ENCODE measurements around the gene NBL1.

The NBL1 gene

GRCh38 chr1:19695772-19696171 lies 51.7 kb downstream of the NBL1 start:
- no peak for DNase-seq (ENCODE audit: low read depth)
- TF ChIP-seq MYC (IDR thresholded peaks at IDR 0.05; ENCODE audit: low read depth, low read length) (no peak), POLR2A (IDR thresholded peaks at IDR 0.05; ENCODE audit: extremely low read depth, insufficient read length) (no peak), CTCF (IDR thresholded peaks at IDR 0.05; ENCODE audit: low read depth, low read length) (no peak), MAX (IDR thresholded peaks at IDR 0.05; ENCODE audit: low read depth, low read length) (no peak)
- H3K4me3 ChIP-seq (ENCODE audit: low read depth, low read length) = no peak overlapping the region

- no peak for DNase-seq (ENCODE audit: low read depth)
- H3K4me3 ChIP-seq (ENCODE audit: low read depth, low read length) = no peak overlapping the region
- TF ChIP-seq CTCF (IDR thresholded peaks at IDR 0.05; ENCODE audit: low read depth, low read length) = no peak
- no peak for TF ChIP-seq MAX (IDR thresholded peaks at IDR 0.05; ENCODE audit: low read depth, low read length)
- TF ChIP-seq MYC (IDR thresholded peaks at IDR 0.05; ENCODE audit: low read depth, low read length) = no peak
- no peak for TF ChIP-seq POLR2A (IDR thresholded peaks at IDR 0.05; ENCODE audit: extremely low read depth, insufficient read length)
Observed at GRCh38 chr1:19696820-19697219, 52.7 kb downstream of the NBL1 start.

DNA sequence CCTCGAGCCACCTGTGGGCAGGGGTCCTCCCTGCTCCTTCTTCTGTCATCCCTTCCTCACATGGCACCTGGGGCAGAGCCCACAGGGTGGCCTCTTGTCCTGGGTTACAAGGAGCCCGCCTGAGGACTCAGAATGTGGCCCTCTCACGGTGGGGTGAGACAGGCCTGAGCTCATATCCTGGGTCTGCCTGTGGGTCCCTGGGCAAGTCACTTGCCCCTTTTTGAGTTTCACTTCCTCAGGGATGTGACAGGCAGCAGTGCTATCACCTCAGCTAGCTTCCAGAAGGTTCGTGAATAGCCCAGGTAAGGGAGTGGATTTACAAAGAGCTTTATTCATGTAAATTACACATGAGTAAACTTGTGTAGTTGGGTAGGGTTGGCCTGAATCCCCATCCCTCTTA lies 54.1 kb downstream of the NBL1 start:
- DNase-seq (ENCODE audit: low read depth) = no peak
- no peak for TF ChIP-seq MYC (IDR thresholded peaks at IDR 0.05; ENCODE audit: low read depth, low read length)
- no peak for TF ChIP-seq MAX (IDR thresholded peaks at IDR 0.05; ENCODE audit: low read depth, low read length)
- no peak for TF ChIP-seq POLR2A (IDR thresholded peaks at IDR 0.05; ENCODE audit: extremely low read depth, insufficient read length)
- TF ChIP-seq CTCF (IDR thresholded peaks at IDR 0.05; ENCODE audit: low read depth, low read length) = no peak
- H3K4me3 ChIP-seq (ENCODE audit: low read depth, low read length) = no peak overlapping the region

DNA sequence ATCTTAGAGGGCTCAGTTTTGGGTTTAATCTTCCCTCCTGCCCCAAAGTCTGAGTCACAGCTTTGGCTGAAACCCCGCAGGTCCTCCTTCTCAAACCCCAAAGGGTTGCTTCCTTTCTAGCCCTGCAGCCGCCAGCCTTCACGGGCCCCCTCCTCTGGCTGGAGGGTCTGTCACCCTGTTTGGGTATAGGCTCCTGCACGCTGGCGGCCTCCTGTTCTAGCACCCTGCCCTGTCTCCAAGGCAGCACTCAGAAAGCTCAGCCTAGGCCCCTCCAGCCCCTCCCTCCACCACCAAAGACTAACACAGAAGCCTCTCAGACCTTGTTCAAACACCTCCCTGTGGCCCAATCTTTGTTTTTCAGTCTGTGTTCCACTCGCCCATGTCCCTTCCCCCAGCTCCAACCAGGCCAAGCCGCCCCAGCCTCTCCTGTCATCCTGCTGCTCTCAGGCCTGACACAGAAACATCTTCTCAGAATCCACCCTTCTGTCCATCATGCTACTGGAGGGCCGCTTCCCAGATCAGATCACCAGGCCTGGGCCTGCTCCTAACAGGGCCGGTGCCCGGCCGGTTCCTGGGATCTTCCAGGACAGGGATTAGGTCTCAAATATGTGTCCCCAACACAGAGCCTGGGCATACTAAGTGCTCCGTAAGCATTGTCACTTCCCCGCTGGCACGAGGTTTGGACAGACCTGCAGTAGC lies 56.1 kb downstream of the NBL1 start:
- no peak for TF ChIP-seq POLR2A (IDR thresholded peaks at IDR 0.05; ENCODE audit: extremely low read depth, insufficient read length)
- TF ChIP-seq MYC (IDR thresholded peaks at IDR 0.05; ENCODE audit: low read depth, low read length) = no peak
- TF ChIP-seq CTCF (IDR thresholded peaks at IDR 0.05; ENCODE audit: low read depth, low read length) = no peak
- no peak for TF ChIP-seq MAX (IDR thresholded peaks at IDR 0.05; ENCODE audit: low read depth, low read length)
- H3K4me3 ChIP-seq (ENCODE audit: low read depth, low read length) = no peak overlapping the region
- DNase-seq (ENCODE audit: low read depth) = no peak

DNA sequence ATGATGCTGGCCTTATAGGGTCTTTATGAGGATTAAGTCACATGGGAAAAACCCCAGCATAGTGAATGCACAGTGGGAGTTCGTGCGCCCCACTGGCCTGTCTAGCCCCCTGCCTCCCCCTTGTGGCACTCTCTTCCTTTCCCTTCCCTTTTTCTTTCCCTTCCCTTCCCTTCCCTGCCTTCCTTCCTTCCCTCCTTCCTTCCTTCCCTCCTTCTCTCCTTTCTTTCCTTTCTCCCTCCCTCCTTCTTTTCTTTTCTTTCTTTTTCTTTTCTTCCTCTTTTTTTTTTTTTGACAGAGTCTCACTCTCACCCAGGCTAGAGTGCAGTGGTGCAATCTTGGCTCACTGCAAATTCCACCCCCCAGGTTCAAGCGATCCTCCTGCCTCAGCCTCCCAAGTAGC lies 59.2 kb downstream of the NBL1 start:
- no peak overlapping the region for H3K4me3 ChIP-seq (ENCODE audit: low read depth, low read length)
- TF ChIP-seq MAX (IDR thresholded peaks at IDR 0.05; ENCODE audit: low read depth, low read length) = no peak
- TF ChIP-seq POLR2A (IDR thresholded peaks at IDR 0.05; ENCODE audit: extremely low read depth, insufficient read length) = no peak
- TF ChIP-seq CTCF (IDR thresholded peaks at IDR 0.05; ENCODE audit: low read depth, low read length) = no peak
- no peak for DNase-seq (ENCODE audit: low read depth)

All from NB4 (cell line).